22Rv1 (cell line): ENCODE results near the gene TRAF7.

Experiments
- CTCF ChIP-seq: fragments of 450-650 bp; IDR thresholded peaks from 2 replicates; pipeline ENCODE4 v1.5.1; 2017; ENCODE audit warnings: mild to moderate bottlenecking
- ZFX ChIP-seq: fragments of 450-650 bp; IDR thresholded peaks from 2 replicates; pipeline ENCODE4 v1.6.1; 2017; ENCODE audit warnings: antibody characterized with exemption, borderline replicate concordance

- TF ChIP-seq CTCF (no peak), ZFX (no peak)
These were observed 11.6 kb upstream of the TRAF7 start for GRCh38 chr16:2143878-2144485.
